Esophagus (tissue), 2 donors: Measurements from ENCODE around the gene OPRM1. TPM values are rescaled to one million over a fixed set of nuclear protein-coding genes. Genes with fewer than 3 reads are reported as not detected.

Experiments
- H3K27ac ChIP-seq, 2 donors: one replicate each; pipeline ENCODE4 v1.5.1; 2013; ENCODE audit warnings: low read depth in 2 of 2, mild to moderate bottlenecking in 2 of 2, inconsistent platforms in 1 of 2, low read length in 1 of 2, moderate library complexity in 1 of 2
- H3K27me3 ChIP-seq, 2 donors: one replicate each; pipeline ENCODE4 v1.6.1; 2013; ENCODE audit warnings: low read length in 2 of 2, control low read depth in 1 of 2, mild to moderate bottlenecking in 1 of 2; ENCODE audit not compliant: insufficient read depth in 2 of 2, control insufficient read depth in 1 of 2
- H3K36me3 ChIP-seq, 2 donors: one replicate each; pipeline ENCODE4 v1.6.1; 2013; ENCODE audit warnings: low read length in 1 of 2; ENCODE audit not compliant: control insufficient read depth in 2 of 2, insufficient read depth in 2 of 2
- H3K4me1 ChIP-seq, 2 donors: one replicate each; pipeline ENCODE4 v1.6.1; 2013; ENCODE audit warnings: low read length in 1 of 2; ENCODE audit not compliant: control insufficient read depth in 2 of 2, insufficient read depth in 2 of 2
- H3K4me3 ChIP-seq, 2 donors: one replicate each; pipeline ENCODE4 v1.5.1; 2013; ENCODE audit warnings: low read length in 2 of 2, mild to moderate bottlenecking in 2 of 2, low read depth in 1 of 2, moderate library complexity in 1 of 2
- H3K9me3 ChIP-seq, 2 donors: one replicate each; pipeline ENCODE4 v1.6.1; 2013; ENCODE audit warnings: mild to moderate bottlenecking in 2 of 2, low read depth in 1 of 2, low read length in 1 of 2, moderate library complexity in 1 of 2; ENCODE audit not compliant: control insufficient read depth in 2 of 2, insufficient read depth in 1 of 2
- WGBS, 2 donors: extraction: QIAGEN DNeasy Blood & Tissue Kit; methylation state at CpG; one replicate each; pipeline ENCODE4 v1.1.7; 2013; 5-methylcytosine and 5-hydroxymethylcytosine counted together
- polyA plus RNA-seq, 2 donors: library from polyadenylated mRNA; stranded (reverse); fragments of 200-250 nt; gene quantifications; one replicate each; pipeline ENCODE4 v1.2.3, GENCODE V29; 2013
- donor health status: healthy with polysubstance abuse.
- donor health status: Bipolar disorder and iron deficiency.

Gene OPRM1
- polyA plus RNA-seq = not detected

DNA sequence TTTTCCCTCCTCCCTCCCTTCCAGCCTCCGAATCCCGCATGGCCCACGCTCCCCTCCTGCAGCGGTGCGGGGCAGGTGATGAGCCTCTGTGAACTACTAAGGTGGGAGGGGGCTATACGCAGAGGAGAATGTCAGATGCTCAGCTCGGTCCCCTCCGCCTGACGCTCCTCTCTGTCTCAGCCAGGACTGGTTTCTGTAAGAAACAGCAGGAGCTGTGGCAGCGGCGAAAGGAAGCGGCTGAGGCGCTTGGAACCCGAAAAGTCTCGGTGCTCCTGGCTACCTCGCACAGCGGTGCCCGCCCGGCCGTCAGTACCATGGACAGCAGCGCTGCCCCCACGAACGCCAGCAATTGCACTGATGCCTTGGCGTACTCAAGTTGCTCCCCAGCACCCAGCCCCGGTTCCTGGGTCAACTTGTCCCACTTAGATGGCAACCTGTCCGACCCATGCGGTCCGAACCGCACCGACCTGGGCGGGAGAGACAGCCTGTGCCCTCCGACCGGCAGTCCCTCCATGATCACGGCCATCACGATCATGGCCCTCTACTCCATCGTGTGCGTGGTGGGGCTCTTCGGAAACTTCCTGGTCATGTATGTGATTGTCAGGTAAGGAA is at the start of gene OPRM1:
Gene OPRM1, plus strand, starts transcription at position 10 of the 612 bp plus-strand sequence. Its CDS starts 305 bp downstream, at position 315.
- Histone ChIP-seq H3K4me3 (no peak within 1 kb of the TSS), H3K9me3 (peaks cover 0 to 6% of the 10 kb centered on the region in 2 donors), H3K36me3 (no peaks in the 10 kb centered on the region), H3K4me1 (no peaks in the 10 kb centered on the region), H3K27me3 (no peaks in the 10 kb centered on the region), H3K27ac (no peak within 1 kb of the TSS)
- whole genome bisulfite sequencing, 2 donors = 8 to 10% methylated on average over 38 of the region's 38 CpGs

DNA sequence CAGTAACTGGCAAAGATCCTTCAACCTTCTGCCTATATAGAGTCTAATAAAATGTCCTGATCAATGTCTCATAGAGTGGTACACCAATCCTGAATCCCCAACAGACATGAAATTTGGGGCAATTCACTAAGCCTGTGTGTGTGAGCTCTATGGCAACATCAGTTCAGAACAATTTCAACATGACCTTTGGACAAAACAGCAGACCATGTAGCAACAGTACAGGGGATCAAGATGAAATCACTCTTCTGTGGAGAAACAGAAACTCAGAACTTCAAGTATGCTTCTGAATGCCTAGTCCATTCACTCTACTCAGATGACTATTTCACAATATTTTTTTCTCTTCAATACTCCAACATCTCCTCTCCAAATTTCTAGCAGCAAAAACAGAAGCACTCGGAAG is 49.1 kb upstream of the OPRM1 start:
- Histone ChIP-seq H3K9me3 (no peaks in the 10 kb centered on the region), H3K36me3 (no peaks in the 10 kb centered on the region), H3K4me3 (no peak overlapping the region), H3K4me1 (no peaks in the 10 kb centered on the region), H3K27ac (no peak overlapping the region), H3K27me3 (no peaks in the 10 kb centered on the region)
- WGBS, 2 donors = 78 to 86% methylated on average over 1 of the region's 1 CpG

DNA sequence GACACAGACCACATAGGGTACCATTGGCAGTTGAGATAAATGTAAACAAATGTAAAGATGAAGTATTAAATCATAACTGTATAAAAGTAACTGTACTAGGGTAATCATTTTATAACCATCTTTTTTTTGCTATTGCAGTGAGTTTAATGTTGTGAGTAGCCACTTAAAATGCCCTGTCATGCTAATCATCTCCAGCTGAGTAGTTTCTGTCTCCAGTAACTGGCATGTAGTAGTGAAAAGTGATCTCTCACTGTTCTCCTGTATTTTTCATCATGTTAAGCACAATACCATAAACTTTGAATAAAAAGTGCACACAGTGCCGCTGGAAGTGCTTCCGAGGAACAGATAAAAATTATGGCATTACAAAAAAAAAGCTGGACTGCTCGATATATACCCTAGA is 45.0 kb upstream of the OPRM1 start:
- H3K36me3 ChIP-seq = no peaks in the 10 kb centered on the region
- 80 to 83% methylated on average over 3 of the region's 3 CpGs for WGBS, 2 donors
- no peak overlapping the region for H3K4me3 ChIP-seq
- H3K9me3 ChIP-seq = no peaks in the 10 kb centered on the region
- H3K4me1 ChIP-seq = no peaks in the 10 kb centered on the region
- no peaks in the 10 kb centered on the region for H3K27me3 ChIP-seq
- H3K27ac ChIP-seq = no peak overlapping the region

DNA sequence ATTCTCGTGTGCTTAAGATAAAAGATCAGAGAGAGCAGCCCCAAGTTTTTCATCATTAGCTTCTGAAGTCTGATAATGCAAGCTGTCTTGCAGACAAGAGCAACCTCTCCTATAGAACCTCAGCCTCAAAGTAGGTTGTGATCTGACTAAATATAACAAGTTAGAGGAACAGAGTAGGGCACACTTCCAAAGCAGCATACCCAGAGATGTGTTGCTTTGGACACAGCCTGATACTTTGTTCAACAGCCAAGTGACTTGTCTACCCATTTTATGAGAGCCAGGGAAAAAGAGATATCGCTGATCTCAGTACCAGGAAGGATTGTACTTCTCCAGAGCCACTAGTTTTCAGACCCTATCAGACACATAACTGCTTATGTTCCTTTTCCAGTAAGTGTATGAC is 44.2 kb upstream of the OPRM1 start:
- H3K9me3 ChIP-seq = no peaks in the 10 kb centered on the region
- no peaks in the 10 kb centered on the region for H3K36me3 ChIP-seq

DNA sequence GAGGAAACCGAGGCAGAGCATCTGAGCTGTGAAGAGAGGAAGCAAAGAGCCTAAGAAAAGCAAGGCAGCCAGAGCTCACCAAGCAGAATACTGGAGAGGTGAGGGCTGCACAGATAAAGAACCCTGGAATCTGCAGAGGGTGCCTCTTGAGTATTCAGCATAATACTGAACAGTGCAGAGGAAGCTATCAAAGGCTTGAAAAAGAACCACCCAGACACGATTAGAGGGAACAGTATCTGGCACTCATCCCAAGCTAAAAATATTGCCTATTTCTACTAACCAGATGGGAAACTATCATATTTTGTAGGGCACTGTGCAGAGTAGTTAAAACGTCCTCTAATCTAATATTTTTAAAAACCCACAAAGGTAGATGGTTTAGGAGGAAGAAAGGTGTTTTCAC is 41.8 kb upstream of the OPRM1 start:
- no peak overlapping the region for H3K27ac ChIP-seq
- no peaks in the 10 kb centered on the region for H3K36me3 ChIP-seq
- H3K4me1 ChIP-seq = no peaks in the 10 kb centered on the region
- no peak overlapping the region for H3K4me3 ChIP-seq
- H3K27me3 ChIP-seq = no peaks in the 10 kb centered on the region
- peaks cover 4 to 5% of the 10 kb centered on the region in 2 donors for H3K9me3 ChIP-seq
- 39 to 43% methylated on average over 3 of the region's 3 CpGs for WGBS, 2 donors

More for the DNA sequence above, 44.2 kb upstream of the OPRM1 start:
- Histone ChIP-seq H3K27me3 (no peaks in the 10 kb centered on the region), H3K27ac (no peak overlapping the region), H3K4me1 (no peaks in the 10 kb centered on the region), H3K4me3 (no peak overlapping the region)
- 41 to 54% methylated on average over 2 of the region's 2 CpGs for WGBS, 2 donors

DNA sequence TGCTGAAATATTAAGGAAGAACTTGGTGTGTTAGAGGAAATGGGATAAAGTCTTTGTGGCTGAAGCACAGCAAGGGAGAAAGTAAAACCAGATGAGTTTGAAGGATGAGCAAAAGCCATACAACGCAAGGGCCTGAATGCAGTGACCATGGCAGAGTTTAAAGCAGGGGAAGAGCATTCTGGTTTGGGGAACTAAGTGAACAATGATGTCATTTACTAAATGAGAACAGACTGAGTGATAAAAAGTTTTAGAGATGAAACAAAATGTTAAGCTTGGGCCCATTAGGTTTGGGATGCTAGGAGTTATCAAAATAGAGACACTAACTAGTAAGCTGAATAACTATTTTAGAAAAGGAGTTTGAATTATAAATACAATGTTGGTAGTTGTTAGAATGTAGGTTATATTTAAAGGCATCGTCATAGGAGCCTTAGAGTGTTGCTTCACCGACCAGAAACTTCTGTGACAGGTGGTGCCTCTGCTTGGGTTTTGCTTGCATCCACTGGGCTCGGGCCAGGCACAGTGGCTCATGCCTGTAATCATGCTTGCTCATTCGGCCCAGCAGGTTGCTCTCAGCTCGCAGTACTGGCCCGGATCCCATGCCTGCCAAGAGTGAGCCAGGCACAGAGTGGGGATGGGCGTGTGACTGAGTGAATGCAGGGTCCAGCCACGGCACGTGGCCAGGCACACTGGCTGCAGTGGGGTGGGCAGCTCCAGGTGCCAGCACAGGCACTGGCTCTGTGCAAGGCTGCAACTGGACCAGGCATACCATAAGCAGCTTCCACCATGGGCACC is 37.4 kb upstream of the OPRM1 start:
- no peaks in the 10 kb centered on the region for H3K36me3 ChIP-seq
- no peak overlapping the region for H3K4me3 ChIP-seq
- 86 to 89% methylated on average over 10 of the region's 10 CpGs for WGBS, 2 donors
- H3K27ac ChIP-seq = no peak overlapping the region
- H3K9me3 ChIP-seq = peaks cover 5 to 6% of the 10 kb centered on the region in 2 donors
- H3K27me3 ChIP-seq = no peaks in the 10 kb centered on the region
- H3K4me1 ChIP-seq = no peaks in the 10 kb centered on the region

DNA sequence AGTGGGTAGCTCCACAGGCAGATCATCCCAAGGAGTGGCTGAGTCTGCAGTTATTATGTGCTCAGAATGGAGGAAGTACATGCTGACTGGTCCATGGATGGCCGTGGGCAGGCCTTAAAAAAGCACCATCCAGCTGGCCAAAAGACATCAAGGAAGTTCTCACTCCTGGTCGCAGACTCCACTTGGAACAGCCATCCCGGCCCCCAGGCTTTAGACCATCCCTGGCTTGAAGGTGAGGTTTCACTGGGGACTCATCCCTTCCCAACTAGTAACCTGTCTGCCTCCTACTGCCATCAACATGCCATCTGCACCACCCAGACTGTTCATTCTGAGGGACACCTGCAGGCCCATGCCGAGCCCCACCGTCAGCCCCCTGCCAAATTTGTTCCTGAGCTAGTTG is 36.1 kb upstream of the OPRM1 start:
- Histone ChIP-seq H3K27me3 (no peaks in the 10 kb centered on the region), H3K9me3 (peaks cover 5 to 6% of the 10 kb centered on the region in 2 donors), H3K4me1 (no peaks in the 10 kb centered on the region), H3K27ac (no peak overlapping the region), H3K36me3 (no peaks in the 10 kb centered on the region), H3K4me3 (no peak overlapping the region)
- WGBS, 2 donors = 75 to 86% methylated on average over 5 of the region's 5 CpGs

DNA sequence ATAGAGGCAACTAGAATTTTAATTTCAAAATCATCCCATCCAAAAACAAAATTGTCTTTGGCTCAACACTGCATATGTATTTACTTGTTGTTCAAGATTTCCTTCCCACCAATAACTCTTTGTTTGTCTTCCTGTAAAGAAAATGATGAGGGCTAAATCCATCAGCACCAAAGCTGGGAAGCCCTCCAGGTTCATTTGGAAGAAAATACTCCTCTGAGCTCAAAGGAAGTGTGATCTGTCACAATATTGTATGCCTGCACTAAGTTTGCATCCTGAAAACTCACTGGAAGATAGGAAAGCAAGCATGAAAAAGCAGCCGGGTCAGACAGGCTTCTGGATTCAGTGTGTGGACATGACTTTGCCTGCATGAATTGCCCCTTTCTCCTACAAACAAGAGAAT is 28.7 kb upstream of the OPRM1 start:
- no peaks in the 10 kb centered on the region for H3K27me3 ChIP-seq
- no peaks in the 10 kb centered on the region for H3K4me1 ChIP-seq
- 57 to 77% methylated on average over 1 of the region's 1 CpG for WGBS, 2 donors

DNA sequence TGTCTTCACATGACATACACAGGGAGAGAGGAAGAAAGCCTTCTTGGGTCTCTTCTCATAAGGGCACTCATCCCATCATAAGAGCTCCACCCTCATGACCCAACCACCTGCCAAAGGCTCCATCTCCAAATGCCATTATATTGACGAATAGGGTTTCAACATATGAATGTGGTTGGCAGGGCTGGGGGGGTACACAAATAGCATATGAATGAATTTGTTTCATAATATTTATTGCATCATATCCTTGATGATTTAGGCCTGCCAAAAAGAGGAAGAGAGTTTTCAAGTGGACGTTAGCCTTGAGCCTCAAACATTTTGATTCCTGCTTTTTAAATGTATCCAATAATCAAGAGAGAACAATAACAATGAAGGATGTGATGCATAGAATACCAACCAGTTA is 26.2 kb upstream of the OPRM1 start:
- WGBS, 2 donors = 58 to 74% methylated on average over 2 of the region's 2 CpGs
- no peak overlapping the region for H3K27ac ChIP-seq
- no peak overlapping the region for H3K4me3 ChIP-seq
- H3K9me3 ChIP-seq = no peaks in the 10 kb centered on the region
- no peaks in the 10 kb centered on the region for H3K36me3 ChIP-seq
- no peaks in the 10 kb centered on the region for H3K4me1 ChIP-seq
- no peaks in the 10 kb centered on the region for H3K27me3 ChIP-seq

More for the DNA sequence above, 28.7 kb upstream of the OPRM1 start:
- Histone ChIP-seq H3K4me3 (no peak overlapping the region), H3K36me3 (no peaks in the 10 kb centered on the region), H3K27ac (no peak overlapping the region), H3K9me3 (no peaks in the 10 kb centered on the region)

DNA sequence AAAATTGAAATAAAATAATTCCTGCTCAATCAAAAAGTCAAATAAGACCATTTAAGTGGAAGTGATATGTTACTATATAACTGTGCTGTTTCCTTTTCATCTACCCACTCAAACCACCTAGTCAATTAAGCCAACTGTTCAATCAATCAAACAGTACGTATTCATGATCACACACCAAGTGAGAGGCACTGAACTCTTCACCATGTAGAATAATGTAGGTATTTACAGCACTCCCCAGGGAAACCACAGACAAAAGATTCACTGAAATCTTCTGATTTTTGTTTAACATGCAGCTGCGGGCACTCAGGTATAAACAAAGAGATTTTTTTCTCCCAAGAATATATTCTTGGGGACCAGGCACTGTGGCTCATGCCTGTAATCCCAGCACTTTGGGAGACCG is 21.3 kb upstream of the OPRM1 start:
- WGBS, 2 donors = 66 to 72% methylated on average over 3 of the region's 3 CpGs
- no peak overlapping the region for H3K4me3 ChIP-seq
- H3K9me3 ChIP-seq = no peaks in the 10 kb centered on the region
- no peaks in the 10 kb centered on the region for H3K4me1 ChIP-seq
- H3K36me3 ChIP-seq = no peaks in the 10 kb centered on the region
- no peak overlapping the region for H3K27ac ChIP-seq
- H3K27me3 ChIP-seq = no peaks in the 10 kb centered on the region
